ENCODE results near the gene GTSE1.

Gene GTSE1

DNA sequence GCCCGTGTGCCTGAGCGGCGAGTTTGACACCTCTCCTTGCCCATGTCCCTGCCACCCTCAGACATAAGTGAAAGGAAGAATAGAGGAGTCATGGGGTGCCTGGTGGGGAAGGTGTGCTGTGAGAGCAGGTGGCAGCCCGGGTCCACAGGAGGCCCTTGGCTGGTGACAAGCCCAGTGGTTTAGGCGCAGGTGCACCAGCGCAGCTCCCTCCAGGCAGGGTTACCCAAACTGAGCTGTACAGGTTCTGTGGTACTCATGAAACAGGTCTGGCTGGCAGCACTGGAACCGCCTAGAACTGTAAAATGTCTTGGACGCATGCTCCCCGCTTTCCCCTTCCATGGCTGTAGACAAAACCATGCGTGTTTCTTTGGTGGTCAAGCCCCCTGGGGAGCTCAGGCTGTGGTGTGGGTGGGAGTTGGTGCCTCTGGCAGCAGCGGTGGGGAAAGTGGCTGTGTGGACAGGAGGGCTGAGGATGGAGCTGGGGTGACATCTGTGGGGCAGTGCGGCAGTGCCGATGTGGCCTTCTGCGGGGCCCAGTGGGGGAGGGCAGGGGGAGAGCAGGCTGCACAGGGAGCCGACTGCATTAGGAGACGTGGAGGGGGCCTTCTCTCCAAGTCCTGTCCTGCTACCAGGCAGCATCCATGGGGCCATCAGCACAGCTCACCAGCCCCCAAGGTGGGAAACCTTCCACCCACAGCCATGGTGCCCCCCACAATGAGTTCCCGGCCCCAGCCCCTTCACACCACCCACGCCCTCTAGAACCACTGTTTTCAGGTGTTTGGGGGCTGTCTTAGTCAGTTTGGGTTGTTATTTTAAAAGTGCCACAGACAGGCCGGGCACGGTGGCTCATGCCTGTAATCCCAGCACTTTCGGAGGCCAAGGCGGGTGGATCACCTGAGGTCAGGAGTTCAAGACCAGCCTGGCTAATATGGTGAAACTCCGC, 5.6 kb upstream of the GTSE1 start:
- no peak overlapping the region for H3K27ac ChIP-seq (ENCODE audit: low read depth, low read length)
- H3K4me1 ChIP-seq (ENCODE audit: control insufficient read depth, insufficient read depth, low read length), result peaks cover 3% of the 10 kb centered on the region
- no peak overlapping the region for H3K9ac ChIP-seq (ENCODE audit: low read length)
- H3K4me3 ChIP-seq (ENCODE audit: low read length), result no peak overlapping the region
- peaks cover 27% of the 10 kb centered on the region for H3K36me3 ChIP-seq (ENCODE audit: control insufficient read depth, insufficient read depth, low read length)
- H3K27me3 ChIP-seq (ENCODE audit: control insufficient read depth, insufficient read depth, low read length), result no peaks in the 10 kb centered on the region

DNA sequence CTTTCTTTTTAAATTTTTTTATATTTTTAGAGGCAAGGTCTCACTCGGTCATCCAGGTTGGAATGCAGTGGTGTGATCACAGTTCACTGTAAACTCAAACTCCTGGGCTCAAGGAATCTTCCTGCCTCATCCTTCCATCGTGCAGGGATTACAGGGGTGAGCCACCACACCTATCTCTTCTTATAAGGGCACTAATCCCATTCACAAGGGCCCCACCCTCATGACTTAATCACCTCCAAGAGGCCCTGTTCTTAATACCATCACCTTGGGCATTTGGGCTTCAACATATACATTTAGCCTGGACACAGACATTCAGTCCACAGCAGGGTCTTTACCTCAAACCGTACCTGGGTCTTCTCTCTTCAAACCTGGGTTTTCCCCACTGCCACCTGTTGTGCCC, 4.5 kb upstream of the GTSE1 start:
- Histone ChIP-seq H3K36me3 (ENCODE audit: control insufficient read depth, insufficient read depth, low read length) (peaks cover 27% of the 10 kb centered on the region), H3K27me3 (ENCODE audit: control insufficient read depth, insufficient read depth, low read length) (no peaks in the 10 kb centered on the region), H3K9ac (ENCODE audit: low read length) (no peak overlapping the region), H3K27ac (ENCODE audit: low read depth, low read length) (no peak overlapping the region), H3K4me3 (ENCODE audit: low read length) (no peak overlapping the region), H3K4me1 (ENCODE audit: control insufficient read depth, insufficient read depth, low read length) (peaks cover 5% of the 10 kb centered on the region)

DNA sequence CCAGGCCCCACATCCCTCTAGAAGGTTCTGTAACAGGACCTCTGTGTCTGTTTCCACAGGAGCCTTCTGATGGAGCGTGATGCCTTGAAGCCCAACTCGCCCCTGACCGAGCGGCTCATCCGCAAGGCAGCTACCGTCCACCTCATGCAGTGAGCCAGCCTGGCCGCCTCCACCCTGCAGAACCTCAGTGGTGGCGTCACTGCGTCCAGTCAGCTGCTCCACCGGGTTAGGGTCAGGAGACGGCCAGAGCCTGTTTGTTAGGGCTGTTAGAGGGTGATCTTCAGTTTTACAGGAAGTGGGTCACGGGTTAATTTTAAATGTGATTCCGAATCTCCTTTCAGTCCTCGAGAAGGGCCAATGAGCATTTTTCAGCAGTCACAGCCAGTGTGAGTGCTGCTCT, 3.9 kb upstream of the GTSE1 start:
- no peak overlapping the region for H3K4me3 ChIP-seq (ENCODE audit: low read length)
- no peak overlapping the region for H3K9ac ChIP-seq (ENCODE audit: low read length)
- H3K36me3 ChIP-seq (ENCODE audit: control insufficient read depth, insufficient read depth, low read length), result peaks cover 25% of the 10 kb centered on the region
- H3K27ac ChIP-seq (ENCODE audit: low read depth, low read length), result peak overlapping the region; percentile 3
- no peaks in the 10 kb centered on the region for H3K27me3 ChIP-seq (ENCODE audit: control insufficient read depth, insufficient read depth, low read length)
- H3K4me1 ChIP-seq (ENCODE audit: control insufficient read depth, insufficient read depth, low read length), result peaks cover 5% of the 10 kb centered on the region

DNA sequence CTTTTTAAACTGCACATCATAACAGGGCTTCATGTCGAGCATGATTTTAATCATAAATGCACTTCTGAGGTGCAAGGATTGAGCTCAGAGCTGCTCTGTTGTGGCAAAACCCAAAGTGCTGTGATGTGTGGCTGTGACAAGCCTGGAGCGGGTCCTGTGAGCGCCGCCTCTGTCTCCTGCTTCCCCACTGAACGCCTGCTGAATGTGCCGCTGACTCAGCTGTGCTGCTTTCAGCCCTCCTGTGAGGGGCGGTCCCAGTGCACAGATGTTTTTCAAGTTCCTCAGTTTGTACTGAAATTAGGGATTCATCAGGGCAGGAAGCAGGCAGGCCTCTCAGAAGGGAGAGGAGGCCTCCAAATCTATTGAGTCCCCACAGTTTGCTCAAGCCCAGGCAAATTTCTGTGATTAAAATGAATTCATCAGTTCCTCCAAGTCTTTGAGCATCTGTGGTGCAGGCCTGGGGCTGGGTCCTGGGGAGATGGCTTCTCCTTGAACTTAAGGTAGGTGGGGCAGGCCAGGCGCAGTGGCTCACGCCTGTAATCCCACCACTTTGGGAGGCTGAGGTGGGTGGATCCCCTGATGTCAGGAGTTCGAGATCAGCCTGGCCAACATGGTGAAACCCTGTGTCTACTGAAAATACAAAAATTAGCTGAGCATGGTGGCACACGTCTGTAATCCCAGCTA, 3.0 kb upstream of the GTSE1 start:
- Histone ChIP-seq H3K9ac (ENCODE audit: low read length) (no peak overlapping the region), H3K27ac (ENCODE audit: low read depth, low read length) (no peak overlapping the region), H3K4me3 (ENCODE audit: low read length) (no peak overlapping the region), H3K27me3 (ENCODE audit: control insufficient read depth, insufficient read depth, low read length) (no peaks in the 10 kb centered on the region), H3K4me1 (ENCODE audit: control insufficient read depth, insufficient read depth, low read length) (peaks cover 5% of the 10 kb centered on the region), H3K36me3 (ENCODE audit: control insufficient read depth, insufficient read depth, low read length) (peaks cover 24% of the 10 kb centered on the region)

DNA sequence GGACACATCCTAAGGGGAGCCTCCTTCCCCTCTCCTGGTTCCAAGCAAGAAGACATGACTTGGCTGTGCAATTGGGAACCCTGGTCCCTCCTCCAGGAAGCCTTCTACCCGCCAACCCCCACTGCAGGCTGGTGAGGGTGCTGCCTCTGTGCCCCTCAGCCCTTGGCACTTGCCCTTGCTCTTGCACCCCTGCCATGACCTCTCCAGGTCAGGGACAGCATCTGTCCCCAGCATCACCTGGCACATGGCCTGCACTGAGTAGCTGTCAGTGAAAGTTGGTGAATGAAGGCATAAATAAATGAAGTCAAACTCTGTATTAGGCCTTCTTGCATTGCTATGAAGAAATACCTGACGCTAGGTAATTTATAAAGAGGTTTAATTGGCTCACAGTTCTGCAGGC, 1.9 kb upstream of the GTSE1 start:
- Histone ChIP-seq H3K9ac (ENCODE audit: low read length) (no peak overlapping the region), H3K4me3 (ENCODE audit: low read length) (no peak overlapping the region), H3K4me1 (ENCODE audit: control insufficient read depth, insufficient read depth, low read length) (peaks cover 5% of the 10 kb centered on the region), H3K27me3 (ENCODE audit: control insufficient read depth, insufficient read depth, low read length) (no peaks in the 10 kb centered on the region), H3K27ac (ENCODE audit: low read depth, low read length) (no peak overlapping the region), H3K36me3 (ENCODE audit: control insufficient read depth, insufficient read depth, low read length) (peaks cover 15% of the 10 kb centered on the region)

DNA sequence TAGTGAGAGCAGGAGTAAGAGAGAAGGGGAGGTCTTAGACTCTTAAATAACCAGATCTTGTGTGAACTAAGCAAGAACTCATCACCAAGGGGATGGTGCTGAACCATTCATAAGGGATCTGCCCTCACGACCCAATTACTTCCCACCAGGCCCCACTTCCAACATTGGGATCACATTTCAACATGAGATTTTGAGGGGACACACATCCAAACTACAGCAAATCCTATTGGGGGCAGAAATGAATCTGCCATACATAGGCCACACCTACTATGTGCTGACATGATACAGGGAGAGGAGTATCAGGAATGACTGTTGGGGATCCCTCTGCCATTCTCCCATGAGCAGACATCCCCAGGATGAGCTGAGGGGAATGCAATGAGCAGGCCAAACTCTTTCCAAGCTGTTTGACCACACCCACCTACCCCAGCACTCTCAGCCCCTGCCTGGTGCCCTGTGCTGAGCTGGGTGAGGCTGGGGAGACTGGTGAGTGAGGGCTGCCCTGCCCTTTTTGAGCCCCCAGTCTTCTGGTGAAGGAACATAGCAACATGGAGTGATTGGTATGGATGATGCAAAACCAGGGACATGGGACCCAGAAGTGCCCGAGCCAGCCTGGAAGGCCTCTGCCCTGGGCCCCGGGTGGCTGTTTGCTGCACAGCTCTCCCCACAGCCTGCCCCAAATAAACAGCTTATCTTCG, 1.2 kb upstream of the GTSE1 start:
- Histone ChIP-seq H3K4me3 (ENCODE audit: low read length) (peak overlapping the region; percentile 73), H3K27me3 (ENCODE audit: control insufficient read depth, insufficient read depth, low read length) (no peaks in the 10 kb centered on the region), H3K9ac (ENCODE audit: low read length) (no peak overlapping the region), H3K36me3 (ENCODE audit: control insufficient read depth, insufficient read depth, low read length) (peaks cover 9% of the 10 kb centered on the region), H3K27ac (ENCODE audit: low read depth, low read length) (peak overlapping the region; percentile 88), H3K4me1 (ENCODE audit: control insufficient read depth, insufficient read depth, low read length) (peaks cover 5% of the 10 kb centered on the region)

DNA sequence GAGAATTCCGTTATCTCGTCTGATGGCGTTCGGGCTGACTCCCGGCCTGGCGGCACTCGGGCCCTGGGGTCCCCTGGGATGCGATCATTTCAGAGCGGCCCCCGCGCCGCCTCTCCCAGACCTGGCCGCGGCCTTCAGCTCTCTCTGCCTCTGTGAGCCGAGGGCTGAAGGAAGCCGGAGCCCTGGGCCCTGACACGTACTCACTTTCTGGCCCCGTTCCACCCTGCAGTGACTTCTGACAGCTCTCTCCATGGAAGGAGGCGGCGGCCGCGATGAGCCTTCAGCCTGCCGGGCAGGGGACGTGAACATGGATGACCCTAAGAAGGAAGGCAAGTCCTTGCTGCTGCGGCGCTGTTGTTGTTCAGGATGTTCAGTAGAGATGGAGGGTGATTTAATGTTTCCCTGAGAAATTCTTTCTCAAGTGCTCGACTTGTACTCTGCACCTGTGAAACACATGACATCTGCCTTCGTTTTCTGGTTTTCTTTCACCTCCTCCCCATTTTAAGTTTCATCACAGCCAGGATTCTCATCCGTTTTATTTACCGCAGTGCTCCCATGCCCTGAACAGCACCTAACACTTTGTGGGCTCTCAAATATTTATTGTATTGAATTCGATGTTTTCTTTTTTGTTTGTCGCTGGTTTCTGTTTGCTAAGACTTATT, 612 bp downstream of the GTSE1 start:
- peak overlapping the region; percentile 57 for H3K4me3 ChIP-seq (ENCODE audit: low read length)
- H3K9ac ChIP-seq (ENCODE audit: low read length), result no peak overlapping the region
- H3K4me1 ChIP-seq (ENCODE audit: control insufficient read depth, insufficient read depth, low read length), result peaks cover 5% of the 10 kb centered on the region
- peaks cover 7% of the 10 kb centered on the region for H3K36me3 ChIP-seq (ENCODE audit: control insufficient read depth, insufficient read depth, low read length)
- no peak overlapping the region for H3K27ac ChIP-seq (ENCODE audit: low read depth, low read length)
- no peaks in the 10 kb centered on the region for H3K27me3 ChIP-seq (ENCODE audit: control insufficient read depth, insufficient read depth, low read length)

DNA sequence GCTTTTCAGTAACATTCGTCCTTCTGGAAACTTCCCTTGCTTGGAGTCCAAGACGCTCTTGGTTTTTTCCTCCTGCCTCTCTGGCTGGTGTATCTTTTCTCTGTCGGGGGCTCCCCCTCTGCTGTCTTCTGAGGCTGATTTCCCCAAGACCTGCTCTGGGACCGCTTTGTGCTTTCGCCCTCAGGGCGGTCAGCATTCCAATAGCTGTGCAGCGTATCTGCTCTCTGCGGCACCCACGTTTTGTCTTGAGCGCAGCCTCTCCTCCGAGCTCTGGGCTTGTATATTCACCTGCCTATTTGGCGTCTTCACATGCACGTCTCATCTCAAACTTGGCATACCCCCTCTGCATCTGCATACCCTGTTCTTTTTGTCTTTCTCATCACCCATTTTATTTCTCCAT, 2.4 kb downstream of the GTSE1 start:
- H3K36me3 ChIP-seq (ENCODE audit: control insufficient read depth, insufficient read depth, low read length), result no peaks in the 10 kb centered on the region
- H3K4me1 ChIP-seq (ENCODE audit: control insufficient read depth, insufficient read depth, low read length), result peaks cover 5% of the 10 kb centered on the region
- no peak overlapping the region for H3K27ac ChIP-seq (ENCODE audit: low read depth, low read length)
- H3K4me3 ChIP-seq (ENCODE audit: low read length), result no peak overlapping the region
- no peak overlapping the region for H3K9ac ChIP-seq (ENCODE audit: low read length)
- no peaks in the 10 kb centered on the region for H3K27me3 ChIP-seq (ENCODE audit: control insufficient read depth, insufficient read depth, low read length)

DNA sequence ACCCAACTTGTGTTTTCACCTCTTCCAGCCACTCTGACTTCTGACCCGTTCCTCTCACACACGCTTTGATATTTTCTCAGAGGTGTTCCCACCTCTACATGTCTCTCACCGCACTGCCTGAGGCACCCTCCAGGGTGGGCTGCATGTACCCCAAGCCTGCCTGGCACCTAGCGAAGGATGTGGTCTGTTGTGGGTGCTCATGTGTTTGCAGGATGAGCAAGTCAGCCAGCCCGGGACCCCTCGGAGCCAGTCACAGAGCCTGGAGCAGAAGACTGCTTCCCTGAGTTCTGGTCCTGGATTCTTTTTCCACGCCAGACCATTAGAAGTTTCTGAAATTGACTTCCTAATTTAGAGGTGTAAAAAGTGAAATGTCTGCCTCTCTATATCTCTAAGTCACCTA, 3.8 kb downstream of the GTSE1 start:
- no peaks in the 10 kb centered on the region for H3K36me3 ChIP-seq (ENCODE audit: control insufficient read depth, insufficient read depth, low read length)
- H3K4me3 ChIP-seq (ENCODE audit: low read length), result no peak overlapping the region
- H3K27ac ChIP-seq (ENCODE audit: low read depth, low read length), result no peak overlapping the region
- H3K9ac ChIP-seq (ENCODE audit: low read length), result no peak overlapping the region
- peaks cover 5% of the 10 kb centered on the region for H3K4me1 ChIP-seq (ENCODE audit: control insufficient read depth, insufficient read depth, low read length)
- H3K27me3 ChIP-seq (ENCODE audit: control insufficient read depth, insufficient read depth, low read length), result no peaks in the 10 kb centered on the region

DNA sequence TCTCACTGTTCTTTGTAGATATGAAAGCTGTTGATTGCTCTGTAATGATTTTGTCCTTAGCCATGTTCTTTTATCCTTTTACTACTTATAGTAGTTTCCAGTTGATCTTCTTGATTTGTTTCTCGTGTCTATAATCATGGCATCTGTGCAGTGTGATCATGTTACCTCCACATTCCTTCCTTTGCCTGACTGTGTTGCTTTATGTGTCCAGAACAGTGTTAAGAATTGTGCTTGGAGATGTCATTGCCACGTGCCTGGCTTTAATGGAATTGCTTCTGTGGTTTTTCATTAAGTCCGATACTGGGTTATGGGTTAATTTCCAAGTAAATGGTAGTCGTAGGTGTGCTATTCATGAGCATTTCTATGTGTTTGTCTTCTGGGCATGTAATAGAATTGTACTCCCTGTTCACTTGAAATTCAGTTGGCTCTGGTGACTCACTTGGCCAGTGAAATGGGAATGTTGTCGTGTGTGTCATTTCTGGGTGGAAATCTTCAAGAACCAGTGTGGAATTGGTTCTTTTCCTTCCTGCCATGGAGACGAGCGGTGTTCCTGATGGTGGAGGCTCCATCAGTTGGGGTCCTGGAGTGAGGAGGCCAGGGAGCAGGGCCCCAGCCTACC, 6.8 kb downstream of the GTSE1 start:
- no peaks in the 10 kb centered on the region for H3K36me3 ChIP-seq (ENCODE audit: control insufficient read depth, insufficient read depth, low read length)

DNA sequence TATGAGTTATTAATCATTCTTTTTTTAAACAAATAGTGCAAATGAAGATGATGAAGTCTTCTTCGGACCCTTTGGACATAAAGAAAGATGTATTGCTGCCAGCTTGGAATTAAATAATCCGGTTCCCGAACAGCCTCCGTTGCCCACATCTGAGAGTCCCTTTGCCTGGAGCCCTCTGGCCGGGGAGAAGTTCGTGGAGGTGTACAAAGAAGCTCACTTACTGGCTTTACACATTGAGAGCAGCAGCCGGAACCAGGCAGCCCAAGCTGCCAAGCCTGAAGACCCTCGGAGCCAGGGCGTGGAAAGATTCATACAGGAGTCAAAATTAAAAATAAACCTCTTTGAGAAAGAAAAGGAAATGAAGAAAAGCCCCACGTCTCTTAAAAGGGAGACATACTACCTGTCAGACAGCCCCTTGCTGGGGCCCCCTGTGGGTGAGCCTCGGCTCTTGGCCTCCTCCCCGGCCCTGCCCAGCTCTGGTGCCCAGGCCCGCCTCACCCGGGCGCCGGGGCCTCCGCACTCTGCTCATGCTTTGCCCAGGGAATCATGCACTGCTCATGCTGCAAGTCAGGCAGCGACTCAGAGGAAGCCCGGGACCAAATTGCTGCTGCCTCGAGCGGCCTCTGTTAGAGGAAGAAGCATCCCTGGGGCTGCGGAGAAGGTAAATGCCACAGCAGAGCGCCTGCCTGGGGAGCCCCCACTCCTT, 11.8 kb downstream of the GTSE1 start:
- no peak overlapping the region for H3K9ac ChIP-seq (ENCODE audit: low read length)
- H3K36me3 ChIP-seq (ENCODE audit: control insufficient read depth, insufficient read depth, low read length), result no peaks in the 10 kb centered on the region
- no peak overlapping the region for H3K4me3 ChIP-seq (ENCODE audit: low read length)
- H3K27ac ChIP-seq (ENCODE audit: low read depth, low read length), result no peak overlapping the region
- H3K27me3 ChIP-seq (ENCODE audit: control insufficient read depth, insufficient read depth, low read length), result no peaks in the 10 kb centered on the region
- H3K4me1 ChIP-seq (ENCODE audit: control insufficient read depth, insufficient read depth, low read length), result no peaks in the 10 kb centered on the region

More for the DNA sequence above, 6.8 kb downstream of the GTSE1 start:
- H3K9ac ChIP-seq (ENCODE audit: low read length), result no peak overlapping the region
- no peak overlapping the region for H3K4me3 ChIP-seq (ENCODE audit: low read length)
- H3K4me1 ChIP-seq (ENCODE audit: control insufficient read depth, insufficient read depth, low read length), result no peaks in the 10 kb centered on the region
- H3K27ac ChIP-seq (ENCODE audit: low read depth, low read length), result no peak overlapping the region
- H3K27me3 ChIP-seq (ENCODE audit: control insufficient read depth, insufficient read depth, low read length), result no peaks in the 10 kb centered on the region
